Activated T-cell treated with anti-CD3 and anti-CD28 coated beads, Interleukin-2, amount 50 U/mL, for 48 hours (primary cell): ENCODE results near the gene APBB3.
"Not testable (repeated sequence)": the region's sequence is repeated elsewhere in the genome, so short reads cannot be mapped to it uniquely, and the experiment has no call there.

Experiments
- DNase-seq, 2 experiments: peaks; one replicate each; pipeline ENCODE4 v3.0.0-alpha.2; 2020

The APBB3 gene, protein sequence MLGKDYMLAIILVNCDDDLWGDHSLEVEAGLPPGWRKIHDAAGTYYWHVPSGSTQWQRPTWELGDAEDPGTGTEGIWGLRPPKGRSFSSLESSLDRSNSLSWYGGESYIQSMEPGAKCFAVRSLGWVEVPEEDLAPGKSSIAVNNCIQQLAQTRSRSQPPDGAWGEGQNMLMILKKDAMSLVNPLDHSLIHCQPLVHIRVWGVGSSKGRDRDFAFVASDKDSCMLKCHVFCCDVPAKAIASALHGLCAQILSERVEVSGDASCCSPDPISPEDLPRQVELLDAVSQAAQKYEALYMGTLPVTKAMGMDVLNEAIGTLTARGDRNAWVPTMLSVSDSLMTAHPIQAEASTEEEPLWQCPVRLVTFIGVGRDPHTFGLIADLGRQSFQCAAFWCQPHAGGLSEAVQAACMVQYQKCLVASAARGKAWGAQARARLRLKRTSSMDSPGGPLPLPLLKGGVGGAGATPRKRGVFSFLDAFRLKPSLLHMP

DNA sequence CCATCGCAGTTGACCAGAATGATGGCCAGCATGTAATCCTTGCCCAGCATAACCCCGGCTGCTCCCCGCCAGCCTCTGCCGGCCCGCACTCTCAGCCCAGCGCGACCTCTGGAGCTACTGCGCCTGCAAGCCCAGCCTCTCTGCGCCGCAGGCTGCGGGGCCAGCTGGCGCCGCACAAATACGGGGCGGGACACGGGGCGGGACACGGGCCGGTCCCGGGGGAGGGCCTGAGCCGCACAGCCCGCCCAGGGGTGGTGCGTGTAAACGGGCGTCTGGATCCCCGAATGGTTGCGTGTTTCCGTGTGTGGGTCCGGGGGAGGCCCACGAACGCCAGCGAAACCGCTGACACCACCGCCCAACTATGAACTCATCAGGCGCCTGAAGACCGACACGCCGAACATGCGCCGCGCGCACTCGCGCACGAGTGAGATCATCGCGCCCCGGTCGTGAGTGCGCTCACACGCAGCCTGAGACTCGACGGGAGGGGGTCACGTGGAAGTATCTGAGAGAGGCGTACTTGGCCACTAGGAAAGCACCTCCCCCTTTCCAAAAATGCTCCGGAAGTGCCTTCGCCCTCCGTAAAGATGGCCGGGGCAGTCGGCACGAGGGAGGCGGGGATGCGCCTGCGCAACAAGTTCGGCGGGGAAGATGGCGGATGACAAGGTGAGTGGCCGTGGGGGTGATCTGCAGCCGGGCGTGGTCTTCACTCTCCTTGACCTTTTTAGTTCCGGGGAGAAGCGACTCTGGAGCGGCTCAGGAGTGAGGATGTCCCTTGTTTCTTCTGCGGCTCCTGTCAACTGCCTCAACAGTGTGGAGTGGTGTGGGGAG lies at the start of gene APBB3, which contains the start of gene SLC35A4:
Gene APBB3, minus strand, starts transcription at position 403 of the 828 bp plus-strand sequence. Its CDS starts 353 bp downstream, at position 50.
Gene SLC35A4, plus strand, starts transcription at position 633 of the 828 bp plus-strand sequence. CDS start 2,342 bp downstream, outside the sequence.
- peak; percentile 94 to 95 for DNase-seq

DNA sequence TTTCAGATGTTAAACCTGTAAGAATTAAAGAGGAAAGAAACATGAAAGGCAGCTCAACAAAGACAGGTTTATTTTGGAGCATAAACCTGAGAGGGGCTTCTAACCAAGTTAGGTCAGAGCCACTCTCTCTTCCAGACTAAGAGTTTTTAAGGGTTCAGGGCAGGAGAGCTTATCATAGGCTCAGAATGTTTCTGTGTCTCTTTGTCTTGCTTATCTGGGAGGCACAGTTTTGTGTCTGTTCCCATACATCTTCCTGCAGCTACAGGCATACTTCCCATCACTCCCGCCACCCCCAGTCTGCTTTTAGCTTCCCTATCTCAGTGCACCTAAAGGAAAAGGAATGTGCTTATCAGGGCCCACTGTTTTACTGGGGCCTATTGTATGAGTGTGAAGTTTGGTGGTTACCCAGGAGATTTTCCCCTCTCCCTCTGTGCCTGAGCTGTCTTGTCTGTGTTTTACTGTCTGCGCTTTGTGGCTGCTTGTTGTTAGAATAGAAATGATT lies 46.7 kb upstream of the APBB3 start:
- DNase-seq = no peak

DNA sequence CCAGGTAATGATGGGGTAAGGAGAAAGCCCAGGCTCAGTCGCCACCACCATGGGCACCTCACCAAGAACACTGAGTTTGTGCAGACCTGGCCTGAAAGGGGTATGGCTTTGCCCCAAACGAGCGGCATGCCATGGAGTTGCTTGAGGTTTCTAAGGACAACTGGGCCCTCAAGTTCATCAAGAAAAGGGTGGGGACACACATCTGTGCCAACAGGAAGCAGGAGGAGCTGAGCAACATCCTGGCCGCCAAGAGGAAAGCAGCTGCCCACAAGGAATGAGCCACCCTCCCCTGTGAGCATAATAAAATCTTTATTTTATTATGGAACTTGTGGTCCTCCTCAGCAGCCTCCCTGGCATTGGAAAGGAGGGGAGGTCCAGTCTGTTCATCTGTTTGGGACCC lies 44.7 kb upstream of the APBB3 start:
- DNase-seq = no peak

DNA sequence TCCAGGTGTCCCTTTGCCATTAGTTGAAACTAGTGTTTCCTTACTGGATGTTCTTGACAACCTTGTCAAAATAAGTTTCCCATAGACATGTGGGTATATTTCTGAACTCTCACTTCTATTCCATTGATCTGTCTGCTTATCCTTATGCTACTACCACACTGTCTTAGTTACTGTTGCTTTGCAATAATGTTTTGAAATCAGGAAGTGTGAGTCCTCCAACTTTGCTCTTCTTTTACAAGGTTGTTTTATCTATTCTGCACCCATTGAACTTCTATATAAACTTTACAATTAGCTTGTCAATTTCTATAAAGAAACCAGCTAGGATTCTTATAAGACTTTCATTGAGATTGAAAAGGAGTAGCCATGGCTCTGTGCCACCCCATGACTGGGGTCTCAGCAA lies 44.3 kb upstream of the APBB3 start:
- no peak for DNase-seq

DNA sequence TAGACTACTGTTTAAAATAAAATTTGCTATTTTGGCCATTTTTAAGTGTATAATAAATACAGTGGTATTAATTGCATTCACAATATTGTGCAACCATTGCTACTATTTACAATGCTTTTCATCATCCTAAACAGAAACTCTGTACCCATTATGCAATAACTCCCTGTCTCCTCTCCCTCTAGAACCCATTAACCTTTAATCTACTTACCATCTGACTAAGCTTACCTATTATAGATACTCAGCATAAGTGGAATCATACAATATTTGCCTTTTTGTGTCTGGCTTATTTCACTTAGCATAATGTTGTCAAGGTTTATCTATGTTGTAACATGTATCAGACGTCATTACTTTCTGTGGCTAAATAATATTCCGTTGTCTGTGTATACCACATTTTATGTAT lies 42.6 kb upstream of the APBB3 start:
- DNase-seq = no peak

DNA sequence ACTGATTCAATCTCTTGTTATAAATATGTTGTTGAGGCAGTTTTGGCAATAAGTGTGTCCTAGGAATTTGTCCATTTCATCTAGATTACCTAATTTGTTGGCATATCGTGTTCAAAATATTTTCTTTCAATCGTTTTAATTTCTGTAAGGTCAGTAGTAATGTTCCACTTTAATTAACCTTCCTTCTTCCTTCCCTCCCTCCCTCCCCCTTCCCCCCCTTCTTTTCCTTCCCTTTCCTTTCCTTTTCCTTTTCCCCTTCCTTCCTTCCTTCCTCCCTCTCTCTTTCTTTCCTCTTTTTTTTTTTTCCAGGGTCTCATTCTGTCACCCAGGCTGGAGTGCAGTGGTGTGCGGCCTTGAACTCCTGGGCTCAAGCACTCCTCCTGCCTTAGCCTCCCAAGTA lies 41.5 kb upstream of the APBB3 start:
- DNase-seq = no peak

DNA sequence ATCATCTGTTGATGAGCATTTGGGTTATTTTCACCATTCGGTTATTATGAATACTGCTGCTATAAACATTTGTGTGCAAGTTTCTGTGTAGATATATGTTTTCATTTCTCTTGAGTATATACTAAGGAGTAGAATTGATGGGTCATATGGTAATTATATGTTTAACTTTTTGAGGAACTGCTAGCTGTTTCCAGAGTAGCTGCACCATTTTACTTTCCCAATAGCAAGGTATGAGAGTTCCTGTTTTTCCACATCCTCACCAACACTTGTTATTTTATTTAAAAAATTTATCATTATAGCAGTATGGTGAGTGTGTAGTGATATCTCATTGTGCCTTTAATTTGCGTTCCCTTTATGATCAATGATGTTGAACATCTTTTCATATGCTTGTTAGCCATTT lies 39.3 kb upstream of the APBB3 start:
- no peak for DNase-seq

DNA sequence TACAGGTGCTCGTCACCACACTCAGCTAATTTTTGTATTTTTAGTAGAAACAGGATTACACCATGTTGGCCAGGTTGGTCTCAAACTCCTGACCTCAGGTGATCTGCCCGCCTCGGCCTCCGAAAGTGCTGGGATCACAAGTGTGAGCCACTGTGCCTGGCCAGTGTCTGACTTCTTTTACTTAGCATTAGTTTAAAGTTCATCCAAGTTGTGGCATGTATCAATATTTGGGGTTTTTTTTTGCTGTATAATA lies 39.0 kb upstream of the APBB3 start:
- DNase-seq = not testable (repeated sequence)

DNA sequence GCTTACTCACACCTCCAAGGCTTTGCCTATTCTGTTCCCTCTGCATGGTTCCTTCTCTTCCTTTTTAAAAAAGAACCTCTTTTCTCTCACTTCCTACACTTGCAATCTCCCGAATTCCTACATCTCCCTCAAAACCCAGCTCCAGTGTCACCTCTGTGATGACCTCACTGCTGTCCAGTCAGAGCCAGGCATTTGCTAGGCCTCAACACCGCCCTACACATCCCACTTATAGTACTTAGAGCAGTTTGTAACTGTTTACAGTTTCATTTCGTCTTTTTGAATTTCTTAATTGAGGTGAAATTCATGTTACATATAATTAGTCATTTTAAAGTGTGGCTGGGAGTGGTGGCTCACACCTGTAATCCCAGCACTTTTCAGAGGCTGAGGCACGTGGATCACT lies 37.7 kb upstream of the APBB3 start:
- no peak for DNase-seq

DNA sequence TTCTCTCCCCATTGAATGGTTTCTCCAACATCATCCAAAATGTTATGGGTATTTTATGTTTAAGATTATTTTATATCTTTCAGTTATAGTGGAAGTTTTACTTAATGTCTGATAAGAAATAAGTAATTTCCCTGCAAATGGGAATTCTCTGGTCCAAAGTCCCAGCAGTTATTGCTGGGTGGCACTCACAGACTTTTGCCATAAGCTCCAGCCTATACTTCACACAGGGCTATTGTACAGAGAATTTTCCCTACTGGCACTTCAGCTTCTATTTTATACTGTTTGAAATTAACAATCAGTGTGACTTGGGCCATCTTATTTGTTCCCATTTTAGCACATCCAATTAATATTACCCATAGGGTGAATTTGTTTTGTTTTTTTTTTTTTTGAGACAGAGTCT lies 35.7 kb upstream of the APBB3 start:
- DNase-seq = no peak

DNA sequence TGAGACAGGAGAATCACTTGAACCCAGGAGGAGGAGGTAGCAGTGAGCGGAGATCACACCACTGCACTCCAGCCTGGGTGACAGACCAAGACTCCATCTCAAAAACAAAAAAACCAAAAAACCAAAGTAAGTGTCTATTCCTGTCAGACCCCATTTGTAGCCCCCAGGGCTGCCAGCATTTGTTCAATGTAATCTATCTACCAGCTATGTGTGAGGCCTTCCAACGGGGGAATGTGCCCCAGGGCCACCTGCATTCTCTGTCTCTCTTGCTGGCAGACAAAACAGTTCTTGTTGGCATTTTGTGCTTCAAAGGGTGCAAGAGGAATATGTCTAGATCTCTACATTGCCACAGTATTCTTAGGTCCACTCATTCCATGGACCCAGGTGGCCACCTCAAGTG lies 34.4 kb upstream of the APBB3 start:
- DNase-seq = no peak

DNA sequence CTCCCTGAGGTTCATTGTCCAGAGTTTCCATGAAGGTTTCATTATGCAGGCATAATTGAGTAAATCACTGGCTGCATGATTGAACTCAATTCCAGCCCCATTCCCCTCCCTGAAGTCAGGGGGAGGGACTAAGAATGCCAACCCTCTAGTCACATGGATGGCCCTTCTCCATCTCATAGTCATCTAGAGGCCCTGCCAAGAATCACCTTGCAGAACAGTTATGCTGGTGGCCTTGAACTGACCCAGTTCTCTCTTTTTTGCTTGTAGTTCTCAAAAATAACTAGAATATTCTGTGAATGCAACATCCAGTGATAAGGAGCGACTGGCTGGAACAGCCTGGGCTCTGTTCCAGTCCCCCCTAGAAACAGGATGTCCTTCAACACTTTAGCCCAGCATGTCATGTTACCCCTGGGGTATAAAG lies 31.9 kb upstream of the APBB3 start:
- DNase-seq = no peak

DNA sequence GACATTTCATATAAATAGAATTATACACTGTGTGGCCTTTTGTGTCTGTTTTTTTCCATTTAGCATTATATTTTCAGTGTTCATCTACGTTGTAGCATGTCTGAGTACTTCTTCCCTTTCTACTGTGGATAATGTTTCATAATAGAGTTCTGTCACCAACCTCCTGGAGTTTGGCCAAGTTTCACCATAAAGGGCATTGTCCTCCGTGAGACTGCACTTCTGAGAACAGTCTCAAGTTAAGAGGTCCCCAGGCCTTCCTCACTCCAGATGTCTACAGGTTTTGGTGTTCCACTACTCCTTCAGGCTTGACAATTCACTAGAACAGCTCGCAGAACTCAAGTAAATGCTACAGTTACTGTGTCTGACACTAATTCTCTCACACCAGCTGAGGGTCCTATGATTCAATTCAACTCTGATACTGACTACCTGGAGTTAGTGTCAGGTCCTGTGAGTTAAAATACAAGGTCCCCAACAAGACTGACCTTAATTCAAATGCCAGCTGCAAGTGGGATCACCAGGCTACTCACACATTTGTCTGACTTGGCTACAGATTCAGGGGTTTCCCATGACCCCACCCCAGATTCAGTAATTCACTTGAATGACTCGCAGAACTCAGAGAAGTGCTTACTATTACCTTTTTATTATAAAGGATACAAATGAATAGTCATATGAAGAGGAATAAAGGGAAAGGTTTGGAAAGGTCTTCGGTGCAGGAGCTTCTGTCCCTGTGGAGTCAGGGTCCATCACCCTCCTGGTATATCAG lies 31.3 kb upstream of the APBB3 start:
- DNase-seq = no peak

DNA sequence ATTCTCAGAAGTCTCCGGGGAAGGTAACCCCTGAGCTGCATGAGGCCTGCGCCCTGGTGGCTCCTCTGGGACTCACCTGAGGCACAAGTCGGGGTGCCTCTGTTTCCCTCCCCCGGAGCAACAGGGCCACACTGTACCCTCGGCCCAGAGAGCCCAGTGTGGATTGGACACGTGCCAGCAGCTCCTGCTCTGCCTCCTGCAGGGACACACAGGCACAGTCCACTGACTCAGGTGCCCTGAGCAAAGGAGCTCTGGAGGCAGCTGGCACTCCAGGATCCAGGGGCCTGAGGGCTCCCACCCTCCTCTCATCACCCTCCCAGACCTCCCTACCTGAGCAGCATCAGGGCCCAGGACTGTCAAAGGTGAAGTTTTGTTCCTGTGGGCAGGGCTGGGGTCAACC lies 29.8 kb upstream of the APBB3 start:
- DNase-seq = no peak

DNA sequence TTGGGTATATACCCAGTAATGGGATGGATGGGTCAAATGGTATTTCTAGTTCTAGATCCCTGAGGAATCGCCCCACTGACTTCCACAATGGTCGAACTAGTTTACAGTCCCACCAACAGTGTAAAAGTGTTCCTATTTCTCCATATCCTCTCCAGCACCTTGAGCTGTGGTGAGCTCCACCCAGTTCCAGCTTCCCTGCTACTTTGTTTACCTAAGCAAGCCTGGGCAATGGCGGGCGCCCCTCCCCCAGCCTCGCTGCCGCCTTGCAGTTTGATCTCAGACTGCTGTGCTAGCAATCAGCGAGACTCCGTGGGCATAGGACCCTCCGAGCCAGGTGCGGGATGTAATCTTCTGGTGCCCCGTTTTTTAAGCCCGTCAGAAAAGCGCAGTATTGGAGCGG lies 28.7 kb upstream of the APBB3 start:
- DNase-seq = not testable (repeated sequence)

DNA sequence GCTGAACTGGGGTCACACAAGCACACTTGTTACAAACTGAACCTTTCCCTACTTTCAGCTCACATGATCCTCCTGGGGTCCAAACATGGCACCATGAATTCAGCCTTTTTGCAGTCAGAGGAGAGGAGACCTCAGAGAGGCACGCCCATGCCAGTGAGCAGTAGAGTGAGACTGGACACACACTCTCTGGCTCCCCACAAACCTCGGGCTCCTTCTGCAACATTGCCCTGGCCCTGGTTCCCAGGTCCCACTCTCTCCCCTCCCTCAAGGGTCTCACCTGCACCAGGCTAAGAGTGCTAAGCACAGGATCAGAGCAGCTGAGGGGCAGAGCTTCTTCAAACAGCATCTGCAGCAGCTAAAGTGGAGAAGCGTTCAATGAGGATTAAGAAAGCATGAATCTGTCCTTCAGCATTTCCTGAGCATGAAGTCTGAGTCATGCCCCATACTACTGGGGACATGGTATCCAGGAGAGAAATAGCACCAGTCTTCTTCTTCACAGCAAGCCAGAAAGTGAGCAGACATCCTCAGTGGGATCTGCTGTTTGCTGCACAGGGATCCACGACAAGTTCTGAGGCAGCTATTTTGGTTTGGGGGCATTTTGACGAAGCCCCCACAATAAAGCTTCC lies 27.5 kb upstream of the APBB3 start:
- no peak for DNase-seq

DNA sequence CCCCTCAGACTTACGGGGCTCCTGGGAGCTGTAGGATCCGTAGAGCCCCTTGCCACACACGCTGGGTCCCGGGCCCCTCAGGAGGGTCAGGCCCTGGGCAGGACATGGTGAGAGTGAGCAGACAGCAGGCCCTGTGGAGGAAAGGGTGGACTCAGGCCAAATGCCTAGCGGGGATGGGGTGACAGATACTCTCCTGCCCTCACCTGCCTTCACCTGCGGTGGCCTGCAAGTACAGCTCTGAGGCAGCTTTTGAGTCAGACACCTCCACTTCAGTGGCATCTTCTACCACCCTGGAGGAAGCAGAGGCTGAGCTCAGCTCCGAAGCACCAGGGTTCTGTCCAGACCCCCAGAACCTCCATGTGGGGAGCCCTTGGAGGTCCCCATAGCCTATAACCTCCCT lies 26.5 kb upstream of the APBB3 start:
- no peak for DNase-seq

DNA sequence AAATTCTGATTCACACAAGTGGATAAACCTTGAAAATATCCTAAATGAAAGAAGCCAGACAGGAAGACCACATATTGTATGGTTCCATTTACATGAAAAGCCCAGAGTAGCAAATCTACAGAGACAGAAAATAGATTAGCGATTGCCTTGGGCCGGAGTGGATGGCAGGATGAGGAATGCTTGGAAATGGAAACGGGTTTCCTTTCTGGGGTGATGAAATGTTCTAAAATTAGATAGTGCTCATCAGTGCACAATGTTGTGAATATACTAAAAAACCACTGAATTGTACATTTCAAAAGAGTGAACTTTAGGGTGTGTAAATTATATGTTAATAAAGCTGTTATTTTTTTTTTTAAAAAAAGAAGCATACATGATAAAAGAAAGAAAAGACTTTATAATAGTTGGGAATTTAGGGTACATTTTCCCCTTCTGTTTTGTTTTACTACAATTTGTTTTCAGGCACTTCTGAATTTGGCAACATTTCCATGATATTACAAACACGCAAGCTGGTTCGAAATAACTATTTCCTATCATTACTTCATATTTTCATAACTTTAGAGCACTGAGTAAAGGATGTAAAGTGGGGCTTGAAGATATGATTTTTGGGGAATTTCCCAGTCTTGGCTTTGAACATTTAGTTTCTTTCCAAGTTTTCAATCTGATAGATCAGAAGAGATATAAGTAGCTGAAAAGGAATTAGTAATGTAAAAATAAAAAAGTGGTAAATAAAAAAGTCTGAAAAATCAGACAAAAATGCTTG lies 24.1 kb upstream of the APBB3 start:
- no peak for DNase-seq

DNA sequence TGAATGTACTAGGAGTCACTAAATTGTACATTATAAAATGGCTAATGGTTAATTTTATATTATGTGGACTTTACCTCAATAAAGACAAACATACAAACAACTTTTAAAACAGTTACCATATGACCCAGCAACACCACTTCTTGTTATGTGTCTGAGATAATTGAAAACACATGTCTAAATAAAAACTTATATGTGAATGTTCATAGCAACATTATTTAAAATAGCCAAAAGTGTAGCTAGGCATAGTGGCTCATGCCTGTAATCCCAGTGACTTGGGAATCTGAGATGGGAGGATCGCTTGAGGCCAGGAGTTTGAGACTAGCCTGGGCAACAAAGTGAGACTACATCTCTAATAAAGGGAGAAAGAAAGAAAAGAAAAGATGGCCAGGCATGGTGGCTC lies 23.1 kb upstream of the APBB3 start:
- DNase-seq = no peak

DNA sequence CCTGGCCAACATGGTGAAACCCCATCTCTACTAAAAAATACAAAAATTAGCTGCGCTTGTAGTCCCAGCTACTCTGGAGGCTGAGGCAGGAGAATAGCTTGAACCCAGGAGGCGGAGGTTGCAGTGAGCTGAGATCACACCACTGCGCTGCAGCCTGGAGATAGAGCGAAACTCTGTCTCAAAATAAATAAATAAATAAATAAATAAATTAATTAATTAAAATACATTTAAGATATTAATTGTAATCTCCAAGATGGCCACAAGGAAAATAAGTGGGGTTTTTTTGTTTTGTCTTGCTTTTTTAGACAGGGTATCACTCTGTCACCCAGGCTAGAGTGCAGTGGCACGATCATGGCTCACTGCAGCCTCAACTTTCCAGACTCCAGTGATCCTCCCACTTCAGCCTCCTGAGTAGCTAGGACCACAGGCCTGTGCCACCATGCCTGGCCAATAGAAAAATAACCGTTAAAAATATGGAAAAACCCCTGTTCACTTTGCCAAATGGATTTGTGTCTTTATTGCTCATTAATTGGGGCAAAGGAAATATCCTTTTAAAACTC lies 14.9 kb upstream of the APBB3 start:
- DNase-seq = not testable (repeated sequence)

DNA sequence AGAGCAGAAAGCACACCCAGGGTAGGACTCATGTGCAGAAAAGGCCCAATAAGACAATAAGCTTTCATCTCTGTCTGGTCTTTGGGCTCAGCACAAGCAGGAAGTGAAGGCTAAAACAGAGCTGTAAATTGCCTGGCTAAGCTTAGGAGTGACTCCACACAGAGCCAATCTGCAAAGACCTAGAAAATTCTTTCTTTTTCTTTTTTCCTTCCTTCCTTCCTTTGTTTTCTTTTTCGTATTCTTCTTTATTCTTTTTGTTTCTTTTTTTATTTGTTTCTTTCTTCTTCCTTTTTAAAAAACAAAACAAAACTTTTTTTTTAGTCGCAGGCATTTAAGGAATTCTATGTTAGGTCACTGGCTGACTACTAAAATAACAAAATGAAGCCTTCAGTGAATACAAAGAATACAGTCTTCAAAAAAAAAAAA lies 12.4 kb upstream of the APBB3 start:
- no peak for DNase-seq

DNA sequence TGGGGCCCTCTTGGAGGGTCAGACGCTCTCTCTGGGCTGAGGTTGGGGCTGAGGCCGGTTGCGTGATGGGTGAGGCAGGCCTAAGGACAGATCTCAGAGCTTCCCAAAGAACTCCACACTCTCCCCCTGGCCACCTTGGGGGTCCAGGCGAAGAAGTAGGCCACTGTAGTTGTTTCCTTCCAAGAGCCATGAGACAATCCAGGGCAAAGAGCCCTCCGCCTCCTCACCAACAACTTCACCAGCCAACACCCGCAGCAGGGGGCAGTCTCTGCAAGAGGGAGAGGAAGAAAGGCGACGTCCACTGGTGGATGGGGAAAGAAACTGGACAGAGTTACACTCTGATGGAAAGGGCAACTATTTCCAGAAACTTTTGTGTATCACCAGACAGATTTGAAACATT lies 10.9 kb upstream of the APBB3 start:
- DNase-seq = no peak
